GM23248 (cell line): ENCODE data around the gene KL. TPM values are rescaled to one million over a fixed set of nuclear protein-coding genes. Genes with fewer than 3 reads are reported as not detected.

Experiments used
- DNase-seq: peaks from one replicate; pipeline ENCODE4 v3.0.0-alpha.2; 2015
- H2AFZ ChIP-seq: fragments of 200-600 bp; sonication (generic); 2 replicates; pipeline ENCODE4 v1.6.1; 2016; ENCODE audit warnings: antibody characterized with exemption
- H3F3A ChIP-seq: fragments of 200-600 bp; sonication (generic); 2 replicates; pipeline ENCODE4 v1.6.1; 2016; ENCODE audit warnings: mild to moderate bottlenecking, antibody characterized with exemption, mixed run types; ENCODE audit not compliant: insufficient read depth
- H3K27ac ChIP-seq: fragments of 200-600 bp; sonication (generic); 2 replicates; pipeline ENCODE4 v1.5.1; 2016; ENCODE audit warnings: mild to moderate bottlenecking
- H3K27me3 ChIP-seq: fragments of 200-600 bp; sonication (generic); replicated peaks from 2 replicates; pipeline ENCODE4 v1.6.1; 2016; ENCODE audit warnings: mild to moderate bottlenecking; ENCODE audit not compliant: insufficient read depth
- H3K36me3 ChIP-seq: fragments of 200-600 bp; sonication (generic); 2 replicates; pipeline ENCODE4 v1.6.1; 2016; ENCODE audit warnings: low read depth, mild to moderate bottlenecking
- H3K4me1 ChIP-seq: fragments of 200-600 bp; sonication (generic); 2 replicates; pipeline ENCODE4 v1.6.1; 2016; ENCODE audit warnings: mild to moderate bottlenecking; ENCODE audit not compliant: insufficient read depth
- H3K4me2 ChIP-seq: fragments of 200-600 bp; sonication (generic); one replicate; pipeline ENCODE4 v1.6.1; 2016; ENCODE audit warnings: mild to moderate bottlenecking; ENCODE audit not compliant: unreplicated experiment
- H3K4me3 ChIP-seq: fragments of 200-600 bp; sonication (generic); 2 replicates; pipeline ENCODE4 v1.5.1; 2016; ENCODE audit warnings: mild to moderate bottlenecking
- H3K79me2 ChIP-seq: fragments of 200-600 bp; sonication (generic); 2 replicates; pipeline ENCODE4 v1.6.1; 2016; ENCODE audit warnings: mild to moderate bottlenecking; ENCODE audit not compliant: insufficient read depth
- H3K9ac ChIP-seq: fragments of 200-600 bp; sonication (generic); 2 replicates; pipeline ENCODE4 v1.6.1; 2016; ENCODE audit warnings: mild to moderate bottlenecking
- H3K9me2 ChIP-seq: fragments of 200-600 bp; sonication (generic); 2 replicates; pipeline ENCODE4 v1.6.1; 2016; ENCODE audit warnings: mixed run types, mild to moderate bottlenecking, moderate library complexity; ENCODE audit not compliant: insufficient read depth
- H3K9me3 ChIP-seq: fragments of 200-600 bp; sonication (generic); one replicate; pipeline ENCODE4 v1.6.1; 2017; ENCODE audit warnings: low read depth
- H4K20me1 ChIP-seq: fragments of 200-600 bp; sonication (generic); 2 replicates; pipeline ENCODE4 v1.6.0; 2016; ENCODE audit not compliant: insufficient read depth
- EZH2 ChIP-seq: fragments of 200-600 bp; sonication (generic); IDR thresholded peaks from 2 replicates; pipeline ENCODE4 v1.6.1; 2018; ENCODE audit warnings: antibody characterized with exemption, mild to moderate bottlenecking; ENCODE audit not compliant: insufficient read depth, poor library complexity, severe bottlenecking
- EZH2phosphoT487 ChIP-seq: fragments of 200-600 bp; sonication (generic); IDR thresholded peaks from 2 replicates; pipeline ENCODE4 v1.6.1; 2018; ENCODE audit warnings: antibody characterized with exemption, moderate library complexity, mild to moderate bottlenecking, low read depth; ENCODE audit not compliant: insufficient read depth
- WGBS, 2 experiments: methylation state at CpG; one replicate each; pipeline ENCODE4 v1.1.6; 2015 to 2017; ENCODE audit warnings: low lambda C conversion rate in 2 of 2, low coverage in 1 of 2; ENCODE audit errors: missing lambda C conversion rate in 2 of 2; 5-methylcytosine and 5-hydroxymethylcytosine counted together
- in situ Hi-C: fragments of 300-500 bp; cut with MboI; formaldehyde crosslinking; loops from 2 replicates; pipeline ENCODE4 v1.15.0; 2020
- polyA plus RNA-seq: library from polyadenylated mRNA; unstranded; fragments of >200 nt; fragmentation: Nextera tagmentation; extraction: Ambion mirVana; gene quantifications from 2 replicates; pipeline ENCODE4 v1.2.1, GENCODE V29; 2016
- total RNA-seq: library from RNA; depleted of rRNA; stranded (reverse); fragments of >200 nt; shearing (Covaris generic); gene quantifications from 2 replicates; pipeline ENCODE4 v1.2.3, GENCODE V29; 2014

The KL gene
- total and polyA plus RNA-seq, 2 experiments from 2014 or later: 0.22 TPM; not detected in 1

DNA sequence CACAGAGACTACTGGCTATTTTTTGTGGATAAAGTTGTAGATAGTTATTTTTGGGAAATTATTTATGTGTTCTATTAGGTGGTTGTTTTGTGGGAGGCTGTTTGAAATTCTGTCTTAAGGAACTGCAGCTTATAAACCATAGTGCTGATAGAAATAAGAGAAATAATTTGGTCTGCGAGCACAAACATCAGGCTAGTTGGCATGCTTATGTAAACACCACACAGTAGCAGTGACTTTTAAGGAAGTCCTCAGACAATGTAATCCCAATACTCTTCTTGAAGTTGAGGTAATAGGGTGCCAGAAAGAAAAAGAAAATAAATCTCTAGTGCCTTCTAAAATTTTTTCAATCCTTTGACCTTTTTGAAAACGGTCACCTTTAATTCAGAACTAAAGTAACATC is 23.9 kb downstream of the KL start:
- in situ Hi-C loops: no loop called here
- no peak overlapping the region for H3K9ac ChIP-seq
- H3K79me2 ChIP-seq: no peaks in the 10 kb centered on the region
- no peak overlapping the region for H3K4me2 ChIP-seq
- H3K9me3 ChIP-seq: no peaks in the 10 kb centered on the region
- TF ChIP-seq EZH2phosphoT487 (no peak), EZH2 (no peak)
- H3K4me3 ChIP-seq: no peak overlapping the region
- H4K20me1 ChIP-seq: no peaks in the 10 kb centered on the region
- H3K4me1 ChIP-seq: no peaks in the 10 kb centered on the region
- no peaks in the 10 kb centered on the region for H3F3A ChIP-seq
- no peaks in the 10 kb centered on the region for H3K27me3 ChIP-seq
- whole genome bisulfite sequencing, 2 experiments: 15 to 21% methylated on average over 2 of the region's 2 CpGs
- no peak overlapping the region for H2AFZ ChIP-seq
- no peak for DNase-seq
- no peaks in the 10 kb centered on the region for H3K36me3 ChIP-seq
- no peak overlapping the region for H3K27ac ChIP-seq
- H3K9me2 ChIP-seq: no peaks in the 10 kb centered on the region

DNA sequence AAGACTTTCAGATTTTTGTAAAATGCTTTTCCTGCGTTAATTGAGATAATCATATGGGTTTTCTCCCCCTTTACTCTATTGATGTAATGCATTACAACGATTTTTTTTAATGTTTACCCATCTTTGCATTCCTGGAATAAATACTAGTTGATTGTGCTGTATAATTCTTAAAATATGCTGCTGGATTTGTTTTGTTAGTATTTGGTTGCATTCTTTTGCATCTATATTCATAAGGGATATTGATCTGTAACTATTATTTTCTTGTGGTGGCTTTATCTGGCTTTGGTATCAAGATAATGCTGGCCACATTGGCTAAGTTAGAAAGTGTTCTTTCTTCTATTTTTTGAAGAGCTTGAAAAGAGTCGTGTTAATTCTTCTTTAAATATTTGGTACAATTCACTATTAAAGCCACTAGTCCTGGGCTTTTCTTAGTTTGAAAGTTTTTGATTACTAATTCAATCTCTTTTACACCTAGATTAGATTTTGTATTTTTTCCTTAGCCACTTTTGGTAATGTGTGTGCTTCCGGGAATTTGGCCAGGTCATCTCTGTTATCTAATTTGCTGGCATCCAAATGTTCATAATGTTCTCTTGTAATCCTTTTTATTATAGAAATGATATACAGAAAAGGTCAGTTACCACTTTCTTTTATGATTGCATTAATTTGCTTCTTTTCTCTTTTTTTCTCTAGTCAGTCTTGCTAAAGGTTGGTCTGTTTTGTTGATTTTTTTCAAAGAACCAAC is 29.8 kb downstream of the KL start:
- no peak overlapping the region for H3K27ac ChIP-seq
- no peaks in the 10 kb centered on the region for H3K27me3 ChIP-seq
- no peaks in the 10 kb centered on the region for H3F3A ChIP-seq
- WGBS, 2 experiments: 80 to 81% methylated on average over 4 of the region's 4 CpGs
- H3K9me2 ChIP-seq: no peaks in the 10 kb centered on the region
- H3K79me2 ChIP-seq: no peaks in the 10 kb centered on the region
- H4K20me1 ChIP-seq: no peaks in the 10 kb centered on the region
- H3K4me3 ChIP-seq: no peak overlapping the region
- no peak for DNase-seq
- no peak overlapping the region for H3K9ac ChIP-seq
- H3K4me2 ChIP-seq: no peak overlapping the region
- in situ Hi-C loops: no loop called here
- peaks cover 9% of the 10 kb centered on the region for H3K4me1 ChIP-seq
- no peak overlapping the region for H2AFZ ChIP-seq
- TF ChIP-seq EZH2 (no peak), EZH2phosphoT487 (no peak)
- H3K9me3 ChIP-seq: no peaks in the 10 kb centered on the region
- H3K36me3 ChIP-seq: no peaks in the 10 kb centered on the region

- WGBS, 2 experiments: 25 to 26% methylated on average over 4 of the region's 4 CpGs
- in situ Hi-C loops: no loop called here
- Histone ChIP-seq H3K27ac (no peak overlapping the region), H3F3A (peaks cover 24% of the 10 kb centered on the region), H3K9ac (no peak overlapping the region), H3K36me3 (no peaks in the 10 kb centered on the region), H3K79me2 (no peaks in the 10 kb centered on the region), H3K9me2 (no peaks in the 10 kb centered on the region), H3K4me1 (peaks cover 33% of the 10 kb centered on the region), H3K9me3 (no peaks in the 10 kb centered on the region), H4K20me1 (no peaks in the 10 kb centered on the region), H3K4me3 (no peak overlapping the region), H3K4me2 (no peak overlapping the region), H3K27me3 (no peaks in the 10 kb centered on the region), H2AFZ (no peak overlapping the region)
- no peak for TF ChIP-seq EZH2
- no peak for TF ChIP-seq EZH2phosphoT487
- DNase-seq: peak; percentile 58
These were observed 33.9 kb downstream of the KL start for GRCh38 chr13:33050161-33050560.

- no peak for DNase-seq
- Histone ChIP-seq H3K36me3 (no peaks in the 10 kb centered on the region), H3F3A (peaks cover 24% of the 10 kb centered on the region), H3K9me2 (no peaks in the 10 kb centered on the region), H3K9me3 (no peaks in the 10 kb centered on the region), H3K4me3 (no peak overlapping the region), H3K4me2 (no peak overlapping the region), H2AFZ (no peak overlapping the region), H3K79me2 (no peaks in the 10 kb centered on the region), H3K27ac (peak overlapping the region; percentile 64), H4K20me1 (no peaks in the 10 kb centered on the region), H3K27me3 (no peaks in the 10 kb centered on the region), H3K9ac (no peak overlapping the region), H3K4me1 (peaks cover 33% of the 10 kb centered on the region)
- in situ Hi-C loops: no loop called here
- TF ChIP-seq EZH2: no peak
- no peak for TF ChIP-seq EZH2phosphoT487
- 93 to 96% methylated on average over 3 of the region's 3 CpGs for WGBS, 2 experiments
These were observed 35.4 kb downstream of the KL start for GRCh38 chr13:33051632-33052031.
